ENCODE data around the gene KCNS3.

- TF ChIP-seq CTCF (IDR thresholded peaks at IDR 0.05; ENCODE audit: insufficient read depth, low read length, poor library complexity, severe bottlenecking), result no peak
- TF ChIP-seq EZH2phosphoT487 (conservative IDR thresholded peaks at IDR 0.05; ENCODE audit: low read length), result no peak
Measured at GRCh38 chr2:17936599-17936998, 58.1 kb downstream of the KCNS3 start.

All from SU-DHL-6 (cell line).